Spleen (tissue), 11 donors: Measurements from ENCODE around the gene PMVK. TPM values are rescaled to one million over a fixed set of nuclear protein-coding genes. Genes with fewer than 3 reads are reported as not detected.

ENCODE experiments used
- DNase-seq: peaks from one replicate; pipeline ENCODE4 v3.0.0-alpha.2; 2020
- H3K27ac ChIP-seq, 8 donors: fragments of 200-600 bp; sonication (generic) in 7 of 8; 1 replicate in 4 of 8; 2 replicates in 4 of 8; pipeline versions ENCODE4 v1.5.0 to v1.8.0; 2016 to 2021; ENCODE audit warnings: inconsistent platforms in 4 of 8, mild to moderate bottlenecking in 4 of 8, moderate library complexity in 1 of 8
- H3K27me3 ChIP-seq, 7 donors: fragments of 200-600 bp; sonication (generic) in 6 of 7; replicated peaks in 1 of 7; 1 replicate in 4 of 7; 2 replicates in 3 of 7; pipeline versions ENCODE4 v1.5.0 to v1.8.0; 2016 to 2021; ENCODE audit warnings: inconsistent platforms in 3 of 7, mild to moderate bottlenecking in 1 of 7
- H3K36me3 ChIP-seq, 6 donors: fragments of 200-600 bp; sonication (generic) in 5 of 6; 1 replicate in 4 of 6; 2 replicates in 2 of 6; pipeline versions ENCODE4 v1.5.0 to v1.8.0; 2016 to 2021; ENCODE audit warnings: inconsistent platforms in 2 of 6
- H3K4me1 ChIP-seq, 6 donors: fragments of 200-600 bp; sonication (generic) in 5 of 6; 1 replicate in 3 of 6; 2 replicates in 3 of 6; pipeline versions ENCODE4 v1.5.0 to v1.8.0; 2016 to 2021; ENCODE audit warnings: inconsistent platforms in 3 of 6
- H3K4me3 ChIP-seq, 8 donors: fragments of 200-600 bp; sonication (generic) in 7 of 8; 1 replicate in 4 of 8; 2 replicates in 4 of 8; pipeline versions ENCODE4 v1.5.0 to v1.8.0; 2016 to 2021; ENCODE audit warnings: inconsistent platforms in 4 of 8, mild to moderate bottlenecking in 4 of 8, moderate library complexity in 2 of 8
- H3K9me3 ChIP-seq, 8 donors: fragments of 200-600 bp; sonication (generic) in 7 of 8; 1 replicate in 4 of 8; 2 replicates in 4 of 8; pipeline versions ENCODE4 v1.5.0 to v1.8.0; 2016 to 2021; ENCODE audit warnings: inconsistent platforms in 4 of 8
- POLR2A ChIP-seq, 3 donors: fragments of 450-650 bp; IDR thresholded peaks; one replicate each; pipeline ENCODE4 v1.5.1; 2017; ENCODE audit warnings: antibody characterized with exemption in 3 of 3, mild to moderate bottlenecking in 1 of 3
- POLR2AphosphoS5 ChIP-seq, 3 donors: sonication (generic); formaldehyde crosslinking; IDR thresholded peaks; one replicate each; pipeline ENCODE4 v1.5.1; 2017; ENCODE audit warnings: antibody characterized with exemption in 3 of 3
- WGBS, 5 donors: extraction: QIAGEN DNeasy Blood & Tissue Kit in 3 of 5; methylation state at CpG; one replicate each; pipeline versions ENCODE4 v1.1.5 to v1.1.7; 2013 to 2018; 5-methylcytosine and 5-hydroxymethylcytosine counted together
- intact Hi-C: fragments of 100-400 bp; cut with DNase I; formaldehyde crosslinking; loops from one replicate; pipeline ENCODE4 v1.15.0; 2023; ENCODE audit warnings: low total_unique reads
- polyA plus RNA-seq, 3 donors: library from polyadenylated mRNA; stranded (reverse); fragments of 200-250 nt; gene quantifications; one replicate each; pipeline ENCODE4 v1.2.1, GENCODE V29; 2013
- total RNA-seq, 7 donors: library from RNA; depleted of rRNA in 3 of 7; stranded (reverse); fragments of >200 nt in 3 of 7; fragmentation: NEBNext Ultra II Directional in 4 of 7; extraction: Animal tissue kit (Norgen Biotek cat#: 25700) in 4 of 7; gene quantifications; one replicate each; pipeline versions ENCODE4 v1.1.0 to v1.2.1, GENCODE V29; 2016 to 2021
- TF ChIP-seq, protein P1 (sequence below), 11 experiments: fragments of 200-600 bp in 7 of 11; fragments of 450-650 bp in 4 of 11; sonication (generic) in 4 of 11; IDR thresholded peaks in 8 of 11; conservative IDR thresholded peaks in 3 of 11; 1 replicate in 7 of 11; 2 replicates in 4 of 11; pipeline versions ENCODE4 v1.4.0 to v1.8.0; 2016 to 2021; ENCODE audit warnings: antibody characterized with exemption in 11 of 11, inconsistent platforms in 4 of 11, mild to moderate bottlenecking in 1 of 11
- donor health status: healthy with polysubstance abuse.
- donor health status: DM: no; HTN: no; CAD: no; lungs with moderate emphysema.
- donor health status: DM: no; HTN: no; CAD: no.
- donor health status: Bipolar disorder and iron deficiency.
- donor health status: healthy.
- donor health status: DM: no; HTN: no; CAD: no.
- donor health status: DM: yes; HTN: yes; CAD: no.

The PMVK gene
- total and polyA plus RNA-seq, 10 donors: 12.4 to 68.8 (median 35.4) TPM

DNA sequence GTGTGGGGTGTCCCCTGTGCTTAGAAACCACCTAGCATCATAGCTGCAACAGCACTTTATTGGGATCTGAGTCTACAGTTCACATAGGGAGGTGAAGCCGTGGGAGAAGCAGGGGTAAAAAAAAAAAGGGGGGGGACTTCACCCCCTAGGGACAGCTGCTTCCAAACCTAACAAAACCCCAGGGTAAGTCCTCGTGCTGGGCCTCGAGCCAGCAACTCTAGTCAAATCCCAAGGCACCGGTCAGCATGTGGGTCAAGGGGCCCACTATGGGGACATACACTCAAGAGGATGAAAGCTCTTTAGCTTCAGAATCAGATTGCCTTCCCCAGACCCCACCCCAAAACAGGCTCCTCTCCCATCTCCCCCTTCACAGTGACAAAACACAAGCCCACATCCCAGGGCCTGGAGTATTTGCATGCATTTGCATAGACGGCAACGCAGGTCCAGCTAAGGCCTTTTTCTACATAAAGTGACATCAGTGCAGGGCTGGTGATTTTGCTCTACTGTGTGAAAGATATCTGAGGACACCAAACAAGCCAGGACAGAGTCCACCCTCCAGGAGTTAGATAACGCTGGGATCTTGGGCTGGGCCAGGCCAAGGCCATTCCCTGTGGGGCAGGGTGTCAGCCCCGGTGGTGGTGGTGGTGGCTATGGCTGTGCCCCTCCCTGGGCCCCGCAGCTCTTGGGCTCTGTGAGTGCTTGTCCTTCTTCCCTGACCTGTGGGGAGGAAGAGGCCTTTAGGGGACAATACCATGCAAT, 8.1 kb upstream of the PMVK start:
- H3K27me3 ChIP-seq: no peaks in the 10 kb centered on the region
- DNase-seq: no peak
- H3K4me3 ChIP-seq: no peak overlapping the region
- H3K4me1 ChIP-seq: peaks cover 45 to 70% (median 59%) of the 10 kb centered on the region in 6 donors
- H3K9me3 ChIP-seq: no peaks in the 10 kb centered on the region
- peaks cover 0 to 52% (median 34%) of the 10 kb centered on the region in 6 donors for H3K36me3 ChIP-seq
- intact Hi-C loops: no loop called here
- peak overlapping the region in 7 of 8 donors; percentile 72 to 99 (median 84) for H3K27ac ChIP-seq
- no peak for TF ChIP-seq POLR2A (IDR thresholded peaks at IDR 0.05)
- peak in 1 of 3 donors; percentile 46 for TF ChIP-seq POLR2AphosphoS5 (IDR thresholded peaks at IDR 0.05)
- WGBS, 5 donors: 37 to 54% (median 42%) methylated on average over 7 to 9 of the region's 9 CpGs

DNA sequence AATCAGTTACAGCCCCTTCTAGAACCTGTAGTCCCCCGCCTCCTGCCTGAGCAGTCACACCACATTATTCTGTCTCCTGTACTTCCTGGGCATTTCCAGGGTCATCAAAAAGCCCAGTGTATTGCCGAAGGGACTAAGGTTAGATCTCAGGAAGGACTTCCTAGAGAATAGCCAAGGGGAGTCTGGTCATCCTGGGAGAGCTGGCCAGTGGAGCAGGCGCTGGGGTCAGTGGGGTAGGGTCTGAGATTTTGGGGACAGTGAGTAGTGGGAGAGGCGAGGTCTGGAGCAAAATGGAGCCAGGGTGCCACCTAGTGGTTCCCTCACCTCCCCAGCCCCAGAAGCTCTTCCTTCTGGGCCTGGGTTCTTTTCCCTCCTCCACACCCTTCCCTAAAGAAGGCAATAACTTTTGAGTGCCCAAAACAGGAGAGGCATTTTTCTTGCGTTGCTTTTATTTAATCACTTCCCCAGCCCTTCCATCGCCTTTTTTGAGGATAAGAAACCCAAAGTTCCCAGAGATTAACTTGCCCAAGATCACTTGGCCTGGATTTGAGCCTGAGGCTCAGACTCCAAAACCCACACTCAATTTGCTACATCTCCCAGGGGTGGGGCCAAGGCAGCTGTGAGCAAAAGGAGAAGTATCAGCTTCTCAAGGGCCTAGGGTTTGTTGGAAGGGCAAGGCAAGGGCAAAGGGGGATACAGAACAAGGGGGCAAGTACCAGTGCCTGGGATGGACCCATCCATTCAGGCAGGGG, 7.3 kb upstream of the PMVK start:
- H3K9me3 ChIP-seq: no peaks in the 10 kb centered on the region
- no peak for TF ChIP-seq POLR2A (IDR thresholded peaks at IDR 0.05)
- peak in 2 of 3 donors; percentile 22 to 23 for TF ChIP-seq POLR2AphosphoS5 (IDR thresholded peaks at IDR 0.05)
- TF ChIP-seq, protein P1, sequence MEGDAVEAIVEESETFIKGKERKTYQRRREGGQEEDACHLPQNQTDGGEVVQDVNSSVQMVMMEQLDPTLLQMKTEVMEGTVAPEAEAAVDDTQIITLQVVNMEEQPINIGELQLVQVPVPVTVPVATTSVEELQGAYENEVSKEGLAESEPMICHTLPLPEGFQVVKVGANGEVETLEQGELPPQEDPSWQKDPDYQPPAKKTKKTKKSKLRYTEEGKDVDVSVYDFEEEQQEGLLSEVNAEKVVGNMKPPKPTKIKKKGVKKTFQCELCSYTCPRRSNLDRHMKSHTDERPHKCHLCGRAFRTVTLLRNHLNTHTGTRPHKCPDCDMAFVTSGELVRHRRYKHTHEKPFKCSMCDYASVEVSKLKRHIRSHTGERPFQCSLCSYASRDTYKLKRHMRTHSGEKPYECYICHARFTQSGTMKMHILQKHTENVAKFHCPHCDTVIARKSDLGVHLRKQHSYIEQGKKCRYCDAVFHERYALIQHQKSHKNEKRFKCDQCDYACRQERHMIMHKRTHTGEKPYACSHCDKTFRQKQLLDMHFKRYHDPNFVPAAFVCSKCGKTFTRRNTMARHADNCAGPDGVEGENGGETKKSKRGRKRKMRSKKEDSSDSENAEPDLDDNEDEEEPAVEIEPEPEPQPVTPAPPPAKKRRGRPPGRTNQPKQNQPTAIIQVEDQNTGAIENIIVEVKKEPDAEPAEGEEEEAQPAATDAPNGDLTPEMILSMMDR (IDR thresholded peaks at IDR 0.05 in 8 of 11, conservative IDR thresholded peaks at IDR 0.05 in 3 of 11): peak in 10 of 11 experiments; percentile 58 to 84 (median 78)
- DNase-seq: no peak
- H3K27me3 ChIP-seq: no peaks in the 10 kb centered on the region
- peaks cover 0 to 46% (median 34%) of the 10 kb centered on the region in 6 donors for H3K36me3 ChIP-seq
- intact Hi-C loops: no loop called here
- H3K27ac ChIP-seq: peak overlapping the region; percentile 30 to 99 (median 82)
- WGBS, 5 donors: 18 to 28% (median 23%) methylated on average over 5 to 6 of the region's 6 CpGs
- peaks cover 45 to 78% (median 64%) of the 10 kb centered on the region in 6 donors for H3K4me1 ChIP-seq
- peak overlapping the region in 1 of 8 donors; percentile 49 for H3K4me3 ChIP-seq

DNA sequence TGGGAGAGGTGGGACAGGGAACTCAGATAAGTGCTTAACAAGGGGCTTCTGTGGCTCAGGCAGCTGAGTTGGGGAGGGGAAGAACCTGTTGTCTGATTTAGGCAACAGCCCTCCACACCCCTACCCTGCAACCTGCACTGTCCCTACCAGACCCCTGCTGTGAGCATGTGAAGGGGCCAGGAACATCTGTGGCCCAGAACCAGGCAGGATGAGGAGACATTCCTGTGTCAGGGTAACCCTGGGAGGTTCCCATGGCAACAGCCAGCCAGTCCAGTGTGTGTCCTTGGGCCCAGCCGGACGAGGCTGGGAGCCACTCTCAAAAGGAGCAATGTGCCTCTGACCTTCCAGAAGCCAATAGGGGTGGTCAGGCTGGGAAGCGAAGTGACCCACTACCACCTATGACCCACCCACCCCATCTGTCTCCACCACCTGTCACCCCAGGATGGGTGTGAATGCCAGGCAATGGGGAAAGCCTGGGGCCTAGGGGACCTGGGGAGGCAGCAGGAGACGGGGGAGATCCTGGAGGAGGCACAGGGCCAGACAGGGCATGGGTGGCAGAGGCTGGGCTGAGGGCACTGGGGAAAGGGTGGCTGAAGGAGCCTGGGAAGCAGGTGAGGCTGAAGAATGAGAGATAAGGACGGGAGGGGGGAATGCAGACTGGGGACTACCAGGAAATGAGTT, 5.0 kb upstream of the PMVK start:
- peak; percentile 47 to 81 (median 61) for TF ChIP-seq POLR2AphosphoS5 (IDR thresholded peaks at IDR 0.05)
- TF ChIP-seq, protein P1 (IDR thresholded peaks at IDR 0.05 in 8 of 11, conservative IDR thresholded peaks at IDR 0.05 in 3 of 11): no peak
- TF ChIP-seq POLR2A (IDR thresholded peaks at IDR 0.05): no peak
- no peaks in the 10 kb centered on the region for H3K9me3 ChIP-seq
- H3K36me3 ChIP-seq: peaks cover 0 to 23% (median 18%) of the 10 kb centered on the region in 6 donors
- intact Hi-C loops: no loop called here
- H3K27ac ChIP-seq: peak overlapping the region; percentile 30 to 99 (median 82)
- no peaks in the 10 kb centered on the region for H3K27me3 ChIP-seq
- 44 to 76% (median 58%) methylated on average over 2 to 5 of the region's 5 CpGs for WGBS, 5 donors
- DNase-seq: peak; percentile 86
- H3K4me1 ChIP-seq: peaks cover 51 to 94% (median 78%) of the 10 kb centered on the region in 6 donors
- no peak overlapping the region for H3K4me3 ChIP-seq

DNA sequence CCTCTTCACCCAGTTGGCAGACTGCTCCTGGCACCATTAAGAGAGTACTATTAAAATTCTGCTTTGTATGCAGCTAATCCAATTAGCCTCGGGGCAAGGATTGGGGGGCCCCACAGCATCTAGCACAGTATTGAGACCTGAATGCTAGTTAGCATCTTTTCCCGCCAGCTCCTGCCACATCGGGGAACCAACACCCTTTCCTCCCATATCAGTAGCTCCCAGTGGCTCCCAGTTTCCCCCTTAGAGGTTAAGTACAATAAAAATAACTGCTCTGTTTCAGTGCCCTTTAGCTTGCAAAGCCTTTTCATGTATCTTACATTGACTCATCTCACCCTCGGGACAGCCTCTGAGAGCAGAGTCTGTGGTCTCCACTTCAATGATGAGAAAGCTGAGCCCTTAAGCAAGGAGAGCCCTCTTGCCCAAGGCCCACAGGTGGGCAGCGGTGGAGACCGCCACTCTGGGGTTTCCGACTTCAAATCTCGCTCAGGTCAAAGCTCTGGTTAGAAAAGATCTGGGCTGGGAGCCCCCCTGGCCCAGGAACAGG, 4.2 kb upstream of the PMVK start:
- Histone ChIP-seq H3K4me1 (peaks cover 56 to 93% (median 81%) of the 10 kb centered on the region in 6 donors), H3K27me3 (no peaks in the 10 kb centered on the region), H3K4me3 (no peak overlapping the region), H3K9me3 (no peaks in the 10 kb centered on the region), H3K27ac (peak overlapping the region in 7 of 8 donors; percentile 72 to 99 (median 84)), H3K36me3 (peaks cover 0 to 16% (median 11%) of the 10 kb centered on the region in 6 donors)
- no peak for TF ChIP-seq POLR2A (IDR thresholded peaks at IDR 0.05)
- DNase-seq: no peak
- intact Hi-C loops: no loop called here
- 58 to 66% (median 62%) methylated on average over 8 of the region's 8 CpGs for WGBS, 5 donors
